Muscle of leg (tissue), 16 donors: Measurements from ENCODE around the gene GRIK2. TPM values are rescaled to one million over a fixed set of nuclear protein-coding genes. Genes with fewer than 3 reads are reported as not detected.
"Not testable (repeated sequence)": the region's sequence is repeated elsewhere in the genome, so short reads cannot be mapped to it uniquely, and the experiment has no call there.

Experiments used
- DNase-seq: peaks from one replicate; pipeline ENCODE4 v3.0.0; 2013
- H3K27ac ChIP-seq: one replicate; pipeline ENCODE4 v1.5.1; 2013; ENCODE audit warnings: mild to moderate bottlenecking, low read length, control low read depth
- H3K27me3 ChIP-seq: one replicate; pipeline ENCODE4 v1.6.1; 2013; ENCODE audit warnings: low read length; ENCODE audit not compliant: control insufficient read depth, insufficient read depth
- H3K36me3 ChIP-seq: one replicate; pipeline ENCODE4 v1.6.1; 2013; ENCODE audit warnings: low read length; ENCODE audit not compliant: control insufficient read depth, insufficient read depth
- H3K4me1 ChIP-seq: one replicate; pipeline ENCODE4 v1.6.1; 2013; ENCODE audit warnings: low read length; ENCODE audit not compliant: control insufficient read depth, insufficient read depth
- H3K4me3 ChIP-seq: one replicate; pipeline ENCODE4 v1.5.1; 2013; ENCODE audit warnings: low read length, control low read depth
- H3K9me3 ChIP-seq: replicated peaks from 2 replicates; pipeline ENCODE4 v1.6.1; 2013; ENCODE audit warnings: low read depth, low read length; ENCODE audit not compliant: control insufficient read depth
- WGBS: methylation state at CpG from one replicate; pipeline ENCODE4 v1.1.5; 2013; ENCODE audit warnings: missing lambda C conversion rate; ENCODE audit not compliant: insufficient coverage; 5-methylcytosine and 5-hydroxymethylcytosine counted together
- long read RNA-seq, 11 donors: transcript quantifications; one replicate each; lab custom pipeline, GENCODE V29; 2026
- polyA plus RNA-seq, 8 donors: library from polyadenylated mRNA; unstranded; fragments of 120-200 nt; gene quantifications; one replicate each; pipeline versions ENCODE4 v1.2.1 to v1.2.3, GENCODE V29; 2013; ENCODE audit warnings: inconsistent platforms in 1 of 8, low replicate concordance in 1 of 8; ENCODE audit not compliant: insufficient read length in 8 of 8, insufficient read depth in 1 of 8
- total RNA-seq: library from RNA; stranded (reverse); fragments of 120-200 nt; gene quantifications from one replicate; pipeline ENCODE4 v1.2.4, GENCODE V29; 2013

Gene GRIK2
- 1.3 TPM for total RNA-seq
- 1 to 10 TPM; 1.2 to 4.0 (median 1.9) TPM for polyA plus RNA-seq
- long read RNA-seq, donor 1 = 0 reads
- long read RNA-seq, donor 2 = 0 reads
- long read RNA-seq, donor 3 = 0 reads
- long read RNA-seq, donor 4 = 0 reads
- long read RNA-seq, donor 5 = 0 reads
- long read RNA-seq, donor 6, partial matches to known transcripts = 5 of 5 reads
- long read RNA-seq, donor 6, other reads (novel, unspliced or antisense) = 0 of 5 reads
- long read RNA-seq, donor 7 = 0 reads
- long read RNA-seq, donor 8 = 0 reads
- long read RNA-seq, donor 9 = 0 reads
- long read RNA-seq, donor 10 = 0 reads
- long read RNA-seq, donor 11 = 0 reads

- Histone ChIP-seq H3K4me1 (peaks cover 14% of the 10 kb centered on the region), H3K4me3 (peak within 1 kb of the TSS; percentile 27), H3K9me3 (no peaks in the 10 kb centered on the region), H3K36me3 (no peaks in the 10 kb centered on the region), H3K27ac (no peak within 1 kb of the TSS), H3K27me3 (peaks cover 31% of the 10 kb centered on the region)
- 1% methylated on average over 26 of the region's 45 CpGs for WGBS
- DNase-seq = peak; percentile 31
These were observed at the start of gene GRIK2 for GRCh38 chr6:101393251-101393828. TSS of gene GRIK2 (plus strand) at chr6:101393708.

GRCh38 chr6:101344885-101345284 lies 48.6 kb upstream of the GRIK2 start:
- no peaks in the 10 kb centered on the region for H3K36me3 ChIP-seq
- H3K27me3 ChIP-seq = no peaks in the 10 kb centered on the region
- no peak overlapping the region for H3K4me3 ChIP-seq
- no peaks in the 10 kb centered on the region for H3K9me3 ChIP-seq
- WGBS = 52% methylated on average over 4 of the region's 5 CpGs
- DNase-seq = no peak
- no peaks in the 10 kb centered on the region for H3K4me1 ChIP-seq
- H3K27ac ChIP-seq = no peak overlapping the region

- H3K36me3 ChIP-seq = no peaks in the 10 kb centered on the region
- H3K27ac ChIP-seq = no peak overlapping the region
- H3K9me3 ChIP-seq = no peaks in the 10 kb centered on the region
- H3K4me3 ChIP-seq = no peak overlapping the region
- no peaks in the 10 kb centered on the region for H3K27me3 ChIP-seq
- H3K4me1 ChIP-seq = no peaks in the 10 kb centered on the region
- no peak for DNase-seq
- WGBS = no CpG with 5 or more reads among the region's 3 CpGs
These were observed 44.7 kb upstream of the GRIK2 start for GRCh38 chr6:101348816-101349215.

GRCh38 chr6:101350631-101351030 lies 42.9 kb upstream of the GRIK2 start:
- not testable (repeated sequence) for DNase-seq
- 80% methylated on average over 1 of the region's 6 CpGs for WGBS

GRCh38 chr6:101351173-101351572 lies 42.3 kb upstream of the GRIK2 start:
- WGBS = no CpG with 5 or more reads among the region's 1 CpG
- DNase-seq = no peak
- Histone ChIP-seq H3K36me3 (no peaks in the 10 kb centered on the region), H3K9me3 (no peaks in the 10 kb centered on the region), H3K27ac (no peak overlapping the region), H3K27me3 (no peaks in the 10 kb centered on the region), H3K4me3 (no peak overlapping the region), H3K4me1 (no peaks in the 10 kb centered on the region)

More at GRCh38 chr6:101350631-101351030, 42.9 kb upstream of the GRIK2 start:
- H3K27ac ChIP-seq, H3K4me3 ChIP-seq, H3K9me3 ChIP-seq, H3K4me1 ChIP-seq, H3K36me3 ChIP-seq, H3K27me3 ChIP-seq: not testable (repeated sequence)

GRCh38 chr6:101352316-101352715 lies 41.2 kb upstream of the GRIK2 start:
- Histone ChIP-seq H3K9me3 (no peaks in the 10 kb centered on the region), H3K27me3 (no peaks in the 10 kb centered on the region), H3K4me1 (no peaks in the 10 kb centered on the region), H3K4me3 (no peak overlapping the region), H3K27ac (no peak overlapping the region), H3K36me3 (no peaks in the 10 kb centered on the region)
- no CpG with 5 or more reads among the region's 4 CpGs for WGBS
- DNase-seq = no peak

- Histone ChIP-seq H3K4me1 (no peaks in the 10 kb centered on the region), H3K9me3 (no peaks in the 10 kb centered on the region), H3K27me3 (no peaks in the 10 kb centered on the region), H3K4me3 (no peak overlapping the region), H3K27ac (no peak overlapping the region), H3K36me3 (no peaks in the 10 kb centered on the region)
- WGBS = 80% methylated on average over 1 of the region's 4 CpGs
- no peak for DNase-seq
These were observed 28.3 kb upstream of the GRIK2 start for GRCh38 chr6:101365181-101365580.

GRCh38 chr6:101379926-101380325 lies 13.6 kb upstream of the GRIK2 start:
- Histone ChIP-seq H3K4me1 (no peaks in the 10 kb centered on the region), H3K4me3 (no peak overlapping the region), H3K27me3 (no peaks in the 10 kb centered on the region), H3K27ac (no peak overlapping the region), H3K36me3 (no peaks in the 10 kb centered on the region), H3K9me3 (no peaks in the 10 kb centered on the region)
- no CpG with 5 or more reads among the region's 2 CpGs for WGBS
- DNase-seq = no peak

GRCh38 chr6:101380897-101381630 lies 12.4 kb upstream of the GRIK2 start:
- no peaks in the 10 kb centered on the region for H3K36me3 ChIP-seq
- no peak for DNase-seq
- no peaks in the 10 kb centered on the region for H3K9me3 ChIP-seq
- H3K27ac ChIP-seq = no peak overlapping the region
- no peak overlapping the region for H3K4me3 ChIP-seq
- no peaks in the 10 kb centered on the region for H3K4me1 ChIP-seq
- no peaks in the 10 kb centered on the region for H3K27me3 ChIP-seq
- WGBS = no CpG with 5 or more reads among the region's 2 CpGs

GRCh38 chr6:101383747-101384146 lies 9.8 kb upstream of the GRIK2 start:
- H3K4me1 ChIP-seq, DNase-seq, H3K9me3 ChIP-seq, H3K4me3 ChIP-seq, H3K36me3 ChIP-seq, H3K27ac ChIP-seq, H3K27me3 ChIP-seq: not testable (repeated sequence)
- WGBS = no CpG with 5 or more reads among the region's 5 CpGs
